DOHH2 (cell line): Measurements from ENCODE around the gene GFI1.
A peak's percentile ranks its signal among the peaks of the same experiment; 100 is the strongest.

Experiments used
- H3F3A ChIP-seq: fragments of 200-600 bp; sonication (generic), shearing (Covaris generic); 2 replicates; pipeline ENCODE4 v1.6.0; 2016; ENCODE audit warnings: antibody characterized with exemption, mild to moderate bottlenecking; ENCODE audit not compliant: control insufficient read depth, insufficient read depth
- H3K27ac ChIP-seq: fragments of 200-600 bp; sonication (generic); 2 replicates; pipeline ENCODE4 v1.5.1; 2014; ENCODE audit warnings: low read depth, mild to moderate bottlenecking, low read length, moderate library complexity
- H3K27me3 ChIP-seq: fragments of 200-600 bp; sonication (generic); 2 replicates; pipeline ENCODE4 v1.6.1; 2014; ENCODE audit warnings: mild to moderate bottlenecking, low read length, mixed read lengths; ENCODE audit not compliant: control insufficient read depth
- H3K36me3 ChIP-seq: fragments of 200-600 bp; sonication (generic); 2 replicates; pipeline ENCODE4 v1.6.1; 2014; ENCODE audit warnings: mild to moderate bottlenecking, low read length, moderate library complexity, mixed read lengths; ENCODE audit not compliant: control insufficient read depth
- H3K4me1 ChIP-seq: fragments of 200-600 bp; sonication (generic); 2 replicates; pipeline ENCODE4 v1.6.1; 2014; ENCODE audit warnings: mild to moderate bottlenecking, low read length, mixed read lengths; ENCODE audit not compliant: control insufficient read depth
- H3K4me2 ChIP-seq: fragments of 200-600 bp; sonication (generic); 2 replicates; pipeline ENCODE4 v1.6.0; 2014; ENCODE audit warnings: mild to moderate bottlenecking, low read length, moderate library complexity
- H3K4me3 ChIP-seq: fragments of 200-600 bp; sonication (generic); 2 replicates; pipeline ENCODE4 v1.5.1; 2014; ENCODE audit warnings: mild to moderate bottlenecking, low read length, mixed read lengths
- H3K79me2 ChIP-seq: fragments of 200-600 bp; sonication (generic); 2 replicates; pipeline ENCODE4 v1.6.1; 2014; ENCODE audit warnings: mild to moderate bottlenecking, low read length, mixed read lengths; ENCODE audit not compliant: control insufficient read depth
- H3K9me2 ChIP-seq: fragments of 200-600 bp; sonication (generic); replicated peaks from 2 replicates; pipeline ENCODE4 v1.6.1; 2014; ENCODE audit warnings: mild to moderate bottlenecking, low read length, mixed read lengths; ENCODE audit not compliant: control insufficient read depth
- H3K9me3 ChIP-seq: fragments of 200-600 bp; sonication (generic); 2 replicates; pipeline ENCODE4 v1.6.1; 2014; ENCODE audit warnings: antibody characterized with exemption, low read length, mixed read lengths; ENCODE audit not compliant: control insufficient read depth, insufficient read depth
- H4K20me1 ChIP-seq: fragments of 200-600 bp; sonication (generic); 2 replicates; pipeline ENCODE4 v1.6.0; 2014; ENCODE audit warnings: low read depth, mild to moderate bottlenecking, antibody characterized with exemption, low read length, moderate library complexity; ENCODE audit not compliant: control insufficient read depth, insufficient read depth
- EZH2phosphoT487 ChIP-seq: fragments of 200-600 bp; sonication (generic); IDR thresholded peaks from 2 replicates; pipeline ENCODE4 v1.6.1; 2017; ENCODE audit warnings: borderline replicate concordance, mild to moderate bottlenecking, antibody characterized with exemption, low read length, moderate library complexity, mixed read lengths
- TF ChIP-seq, protein P1 (sequence below): fragments of 200-600 bp; sonication (generic); IDR thresholded peaks from one replicate; pipeline ENCODE4 v1.5.1; 2014; ENCODE audit warnings: antibody characterized with exemption, mild to moderate bottlenecking, low read depth, low read length; ENCODE audit not compliant: poor library complexity, severe bottlenecking

Gene GFI1

DNA sequence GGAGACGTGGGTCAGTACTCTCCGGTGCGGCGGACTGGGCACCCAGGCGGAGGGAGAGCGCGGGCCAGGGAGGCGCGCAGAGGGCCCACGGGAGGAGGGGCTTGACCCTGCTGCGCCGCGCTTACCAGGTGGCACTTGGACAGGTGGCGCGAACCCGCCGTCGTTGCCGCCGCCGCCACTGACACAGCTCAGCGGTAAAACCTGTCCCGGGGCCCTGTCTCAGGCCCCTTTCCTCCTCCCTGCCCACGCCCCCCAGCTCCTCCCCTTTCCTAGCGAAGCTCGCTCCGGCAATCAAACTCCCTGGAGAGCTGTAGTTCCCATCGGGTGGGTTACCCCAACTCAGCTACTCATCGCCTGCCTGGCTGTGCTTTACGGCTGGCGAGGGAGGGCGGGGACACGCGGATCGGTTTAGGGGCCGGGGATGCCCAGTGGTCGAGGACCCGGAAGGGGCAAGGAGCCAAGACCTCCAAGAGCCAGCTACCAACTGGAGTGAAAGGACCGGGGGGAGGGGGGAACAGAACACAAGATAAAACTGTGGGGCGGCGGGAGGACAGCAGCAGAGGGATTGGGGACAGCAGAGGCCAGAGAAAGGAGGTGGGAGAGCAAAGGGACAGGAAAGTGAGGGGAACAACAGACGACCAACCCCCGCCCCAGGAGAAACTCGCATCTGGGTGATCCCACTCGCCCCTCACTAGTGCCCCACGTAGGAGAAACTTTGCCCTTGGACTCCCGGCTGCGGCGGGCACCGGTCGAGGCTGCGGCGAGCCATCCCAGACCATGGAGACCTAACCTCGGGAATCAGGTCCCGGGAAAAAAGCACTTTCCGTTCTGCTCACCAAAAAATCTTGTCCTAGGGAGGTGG is 2.9 kb downstream of the GFI1 start:
- peak overlapping the region; percentile 84 for H3K4me3 ChIP-seq
- peaks cover 40% of the 10 kb centered on the region for H3K4me1 ChIP-seq
- H4K20me1 ChIP-seq, result no peaks in the 10 kb centered on the region
- no peaks in the 10 kb centered on the region for H3K36me3 ChIP-seq
- H3K9me2 ChIP-seq, result no peaks in the 10 kb centered on the region
- peaks cover 65% of the 10 kb centered on the region for H3K27me3 ChIP-seq
- H3K4me2 ChIP-seq, result peak overlapping the region; percentile 100
- 0 out of 2 replicates have a peak, but pooled peaks cover 9% of the 10 kb centered on the region for H3F3A ChIP-seq
- no peaks in the 10 kb centered on the region for H3K79me2 ChIP-seq
- H3K27ac ChIP-seq, result no peak overlapping the region
- no peaks in the 10 kb centered on the region for H3K9me3 ChIP-seq
- TF ChIP-seq, protein P1, sequence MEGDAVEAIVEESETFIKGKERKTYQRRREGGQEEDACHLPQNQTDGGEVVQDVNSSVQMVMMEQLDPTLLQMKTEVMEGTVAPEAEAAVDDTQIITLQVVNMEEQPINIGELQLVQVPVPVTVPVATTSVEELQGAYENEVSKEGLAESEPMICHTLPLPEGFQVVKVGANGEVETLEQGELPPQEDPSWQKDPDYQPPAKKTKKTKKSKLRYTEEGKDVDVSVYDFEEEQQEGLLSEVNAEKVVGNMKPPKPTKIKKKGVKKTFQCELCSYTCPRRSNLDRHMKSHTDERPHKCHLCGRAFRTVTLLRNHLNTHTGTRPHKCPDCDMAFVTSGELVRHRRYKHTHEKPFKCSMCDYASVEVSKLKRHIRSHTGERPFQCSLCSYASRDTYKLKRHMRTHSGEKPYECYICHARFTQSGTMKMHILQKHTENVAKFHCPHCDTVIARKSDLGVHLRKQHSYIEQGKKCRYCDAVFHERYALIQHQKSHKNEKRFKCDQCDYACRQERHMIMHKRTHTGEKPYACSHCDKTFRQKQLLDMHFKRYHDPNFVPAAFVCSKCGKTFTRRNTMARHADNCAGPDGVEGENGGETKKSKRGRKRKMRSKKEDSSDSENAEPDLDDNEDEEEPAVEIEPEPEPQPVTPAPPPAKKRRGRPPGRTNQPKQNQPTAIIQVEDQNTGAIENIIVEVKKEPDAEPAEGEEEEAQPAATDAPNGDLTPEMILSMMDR, result no peak
- peak; percentile 81; the same call in 1 of the 2 replicates for TF ChIP-seq EZH2phosphoT487

DNA sequence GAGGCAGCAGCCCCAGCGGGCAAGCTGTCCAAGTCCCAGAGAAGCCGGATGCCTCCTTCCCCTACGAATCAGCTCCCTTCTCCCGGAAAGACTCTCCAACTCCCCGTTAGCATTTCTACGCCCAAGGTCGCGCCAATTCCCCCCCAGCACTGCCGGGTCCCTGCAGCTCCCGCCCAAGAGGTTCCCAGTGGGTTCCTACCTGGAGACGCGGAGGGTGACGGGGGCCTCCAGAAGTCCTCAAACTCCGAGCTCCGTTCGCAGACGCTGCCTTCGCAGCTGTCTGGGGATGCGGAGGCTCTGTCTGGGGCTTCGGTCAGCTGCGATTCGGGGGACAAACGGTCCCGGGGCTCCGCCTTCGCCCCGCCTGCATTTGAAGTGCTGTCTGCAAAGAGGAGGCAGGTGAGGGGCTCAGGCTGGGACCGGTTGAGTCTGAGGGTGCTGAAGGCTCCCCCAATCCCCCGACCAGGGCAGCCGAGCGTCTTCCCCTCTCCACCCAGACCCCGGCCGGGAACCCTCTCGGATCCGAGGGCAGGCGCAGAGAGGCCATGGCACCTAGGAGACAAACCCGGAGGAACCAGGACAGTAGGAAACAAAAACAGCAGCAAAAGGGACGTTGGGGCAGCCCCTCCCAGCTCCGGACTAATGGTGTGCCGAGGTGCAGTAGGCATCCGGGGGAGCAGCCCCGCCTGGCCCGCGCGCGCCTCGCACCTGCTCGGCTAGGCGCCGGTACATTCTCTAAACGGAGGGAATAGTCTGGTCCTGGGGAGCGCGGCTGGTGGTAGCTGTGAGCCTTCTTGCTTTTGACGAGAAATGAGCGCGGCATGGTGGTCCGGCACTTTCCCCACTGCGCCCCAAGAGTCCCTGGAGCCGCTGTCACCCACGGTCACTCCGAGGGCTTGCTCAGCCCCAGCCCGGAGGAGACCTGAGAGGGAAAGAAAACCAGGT is 3.8 kb downstream of the GFI1 start:
- H3K4me2 ChIP-seq, result peak overlapping the region; percentile 100
- no peaks in the 10 kb centered on the region for H3K79me2 ChIP-seq
- no peaks in the 10 kb centered on the region for H3K9me3 ChIP-seq
- TF ChIP-seq, protein P1, result no peak
- TF ChIP-seq EZH2phosphoT487, result peak; percentile 54; the same call in 1 of the 2 replicates
- no peaks in the 10 kb centered on the region for H3K36me3 ChIP-seq
- peaks cover 57% of the 10 kb centered on the region for H3K27me3 ChIP-seq
- H3K27ac ChIP-seq, result no peak overlapping the region
- H4K20me1 ChIP-seq, result no peaks in the 10 kb centered on the region
- H3F3A ChIP-seq, result 0 out of 2 replicates have a peak, but pooled peaks cover 9% of the 10 kb centered on the region
- H3K4me1 ChIP-seq, result peaks cover 40% of the 10 kb centered on the region
- peak overlapping the region; percentile 84 for H3K4me3 ChIP-seq
- no peaks in the 10 kb centered on the region for H3K9me2 ChIP-seq

DNA sequence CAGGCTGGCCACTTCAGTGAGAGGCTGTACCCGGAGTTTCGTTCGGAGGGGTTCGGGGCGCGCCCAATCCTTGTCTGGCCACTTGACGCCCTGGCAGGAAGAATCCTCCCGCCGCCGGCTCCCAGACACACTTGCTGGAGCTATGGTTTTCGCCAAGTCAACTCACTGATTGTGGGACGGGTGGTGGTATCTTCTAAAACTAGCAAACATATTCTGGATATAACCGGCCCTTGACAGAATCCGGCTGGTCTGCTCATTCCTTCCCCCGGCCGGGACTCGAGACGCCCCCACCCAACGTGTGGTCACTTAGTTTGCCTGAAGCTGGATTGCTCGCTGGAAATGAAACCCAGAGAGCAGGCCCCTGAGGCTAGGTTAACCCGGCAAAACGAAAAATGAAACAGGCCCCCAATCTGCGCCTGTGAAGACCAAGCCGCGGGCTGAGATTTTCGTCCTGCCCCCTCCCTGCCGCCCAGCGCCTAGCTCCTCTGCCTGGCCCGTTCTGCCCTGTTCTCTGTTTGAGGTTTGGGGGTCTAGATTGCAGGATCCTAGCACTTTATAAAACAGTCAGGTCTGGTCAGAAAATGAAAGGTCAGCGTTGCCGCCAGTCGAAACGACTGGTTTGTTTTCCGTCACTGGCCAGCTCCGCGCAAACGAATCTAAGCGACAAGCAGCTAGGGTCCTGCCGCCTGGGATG is 4.6 kb downstream of the GFI1 start:
- Histone ChIP-seq H3K27me3 (peaks cover 54% of the 10 kb centered on the region), H3K4me3 (no peak overlapping the region), H3K27ac (no peak overlapping the region), H3K36me3 (no peaks in the 10 kb centered on the region), H3K4me2 (peak overlapping the region; percentile 100; the same call in 1 of the 2 replicates), H3K9me2 (no peaks in the 10 kb centered on the region), H4K20me1 (no peaks in the 10 kb centered on the region), H3F3A (0 out of 2 replicates have a peak, but pooled peaks cover 2% of the 10 kb centered on the region), H3K4me1 (peaks cover 40% of the 10 kb centered on the region), H3K9me3 (no peaks in the 10 kb centered on the region), H3K79me2 (no peaks in the 10 kb centered on the region)
- TF ChIP-seq EZH2phosphoT487, result no peak
- TF ChIP-seq, protein P1, result no peak
